GM12872 (cell line): ENCODE data around the gene UCN2.

Experiments
- TF ChIP-seq, protein P1 (sequence below): IDR thresholded peaks from 3 replicates; pipeline ENCODE4 v1.5.1; 2011; ENCODE audit warnings: low read depth, mild to moderate bottlenecking, low read length, moderate library complexity; ENCODE audit not compliant: insufficient read depth

Gene UCN2

DNA sequence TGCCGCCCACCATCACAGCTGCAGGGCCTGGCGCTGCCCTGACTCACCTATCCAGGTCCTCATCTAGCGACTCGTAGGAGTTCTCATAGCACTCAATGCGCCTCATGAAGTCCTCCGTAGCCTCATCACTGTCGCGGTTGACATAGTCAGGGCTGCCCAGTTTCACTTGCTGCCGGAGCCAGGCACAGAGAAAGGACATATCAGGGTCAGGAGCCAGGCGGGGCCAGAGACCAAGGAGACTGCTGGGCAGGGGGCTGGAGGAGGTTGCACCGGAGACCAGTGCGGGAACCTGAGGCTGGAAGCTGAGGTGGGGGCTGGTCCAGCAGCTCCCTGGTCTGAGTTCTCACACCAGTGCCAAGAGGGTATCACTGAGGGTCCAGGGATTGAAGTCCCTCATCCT, 25.1 kb downstream of the UCN2 start:
- TF ChIP-seq, protein P1, sequence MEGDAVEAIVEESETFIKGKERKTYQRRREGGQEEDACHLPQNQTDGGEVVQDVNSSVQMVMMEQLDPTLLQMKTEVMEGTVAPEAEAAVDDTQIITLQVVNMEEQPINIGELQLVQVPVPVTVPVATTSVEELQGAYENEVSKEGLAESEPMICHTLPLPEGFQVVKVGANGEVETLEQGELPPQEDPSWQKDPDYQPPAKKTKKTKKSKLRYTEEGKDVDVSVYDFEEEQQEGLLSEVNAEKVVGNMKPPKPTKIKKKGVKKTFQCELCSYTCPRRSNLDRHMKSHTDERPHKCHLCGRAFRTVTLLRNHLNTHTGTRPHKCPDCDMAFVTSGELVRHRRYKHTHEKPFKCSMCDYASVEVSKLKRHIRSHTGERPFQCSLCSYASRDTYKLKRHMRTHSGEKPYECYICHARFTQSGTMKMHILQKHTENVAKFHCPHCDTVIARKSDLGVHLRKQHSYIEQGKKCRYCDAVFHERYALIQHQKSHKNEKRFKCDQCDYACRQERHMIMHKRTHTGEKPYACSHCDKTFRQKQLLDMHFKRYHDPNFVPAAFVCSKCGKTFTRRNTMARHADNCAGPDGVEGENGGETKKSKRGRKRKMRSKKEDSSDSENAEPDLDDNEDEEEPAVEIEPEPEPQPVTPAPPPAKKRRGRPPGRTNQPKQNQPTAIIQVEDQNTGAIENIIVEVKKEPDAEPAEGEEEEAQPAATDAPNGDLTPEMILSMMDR: no peak

DNA sequence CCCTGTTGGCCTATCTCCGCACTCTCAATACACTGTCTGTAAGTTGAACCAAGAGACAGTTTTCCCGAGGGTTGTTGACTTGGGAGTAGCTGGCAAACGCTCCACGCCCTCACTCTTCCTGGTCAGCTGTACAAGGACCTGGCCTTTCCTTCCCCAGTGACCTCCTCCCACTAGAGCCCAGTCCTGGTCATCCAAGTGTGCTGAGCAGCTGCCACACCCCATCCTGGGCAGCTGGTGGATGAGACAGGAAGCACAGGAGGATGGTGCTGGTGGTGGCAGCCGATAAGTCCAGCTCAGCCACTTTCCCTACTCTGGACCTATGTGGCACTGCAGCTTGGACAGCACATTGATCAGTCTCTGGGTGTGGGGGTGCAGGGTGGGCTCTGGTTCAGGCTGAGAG, 26.8 kb downstream of the UCN2 start:
- TF ChIP-seq, protein P1: no peak

DNA sequence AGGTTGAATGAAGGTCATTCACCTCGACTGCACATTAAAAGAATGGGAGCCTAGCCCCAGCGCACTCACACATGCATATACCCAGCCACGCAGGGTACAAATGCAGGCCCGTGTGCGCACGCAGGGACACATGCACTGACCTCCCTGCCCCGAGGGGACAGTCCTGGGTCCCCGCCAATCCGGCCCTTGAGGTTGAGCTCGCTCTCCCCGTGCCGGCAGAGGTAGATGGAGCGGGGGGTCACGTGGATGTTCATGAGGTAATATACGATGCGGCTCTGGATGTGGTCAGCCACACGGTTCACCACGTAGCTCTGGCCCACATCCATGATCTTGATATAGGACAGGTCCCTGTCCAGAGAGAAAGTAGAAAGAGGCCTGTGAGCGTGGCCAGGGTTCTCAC, 27.5 kb downstream of the UCN2 start:
- TF ChIP-seq, protein P1: no peak

DNA sequence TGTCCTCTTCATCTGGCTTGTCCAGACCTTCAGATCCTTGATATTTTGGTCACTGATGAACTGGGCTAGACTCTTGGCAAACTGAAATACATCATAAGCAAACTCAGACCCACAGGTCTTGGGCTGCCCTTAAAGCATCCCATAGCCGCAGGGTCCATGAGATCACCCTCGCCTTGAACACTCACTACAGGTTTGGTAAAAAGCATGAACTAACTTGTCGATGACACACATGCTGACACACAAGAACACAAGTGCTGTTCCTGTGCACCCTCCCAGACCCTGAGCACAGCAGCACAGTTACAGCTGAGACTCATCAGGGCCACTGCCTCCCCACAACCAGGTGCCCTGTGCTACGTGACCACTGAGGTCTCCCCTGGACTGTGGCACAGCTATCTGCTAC, 28.0 kb downstream of the UCN2 start:
- TF ChIP-seq, protein P1: no peak

DNA sequence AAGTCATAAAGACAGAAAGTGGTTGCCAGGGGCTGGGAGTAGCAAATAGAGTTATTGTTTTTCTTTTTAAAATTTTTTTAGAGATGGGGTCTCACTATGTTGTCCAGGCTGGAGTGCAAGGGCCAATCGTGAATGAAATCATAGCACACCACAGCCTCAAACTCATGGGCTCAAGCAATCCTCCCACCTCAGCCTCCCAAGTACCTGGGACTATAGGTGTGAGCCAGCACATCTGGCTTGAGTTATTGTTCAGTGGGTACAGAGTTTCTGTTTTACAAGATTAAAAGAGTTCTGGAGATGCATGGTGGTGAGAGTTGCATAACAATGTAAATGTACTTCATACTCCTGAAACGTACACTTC, 30.6 kb downstream of the UCN2 start:
- TF ChIP-seq, protein P1: no peak

DNA sequence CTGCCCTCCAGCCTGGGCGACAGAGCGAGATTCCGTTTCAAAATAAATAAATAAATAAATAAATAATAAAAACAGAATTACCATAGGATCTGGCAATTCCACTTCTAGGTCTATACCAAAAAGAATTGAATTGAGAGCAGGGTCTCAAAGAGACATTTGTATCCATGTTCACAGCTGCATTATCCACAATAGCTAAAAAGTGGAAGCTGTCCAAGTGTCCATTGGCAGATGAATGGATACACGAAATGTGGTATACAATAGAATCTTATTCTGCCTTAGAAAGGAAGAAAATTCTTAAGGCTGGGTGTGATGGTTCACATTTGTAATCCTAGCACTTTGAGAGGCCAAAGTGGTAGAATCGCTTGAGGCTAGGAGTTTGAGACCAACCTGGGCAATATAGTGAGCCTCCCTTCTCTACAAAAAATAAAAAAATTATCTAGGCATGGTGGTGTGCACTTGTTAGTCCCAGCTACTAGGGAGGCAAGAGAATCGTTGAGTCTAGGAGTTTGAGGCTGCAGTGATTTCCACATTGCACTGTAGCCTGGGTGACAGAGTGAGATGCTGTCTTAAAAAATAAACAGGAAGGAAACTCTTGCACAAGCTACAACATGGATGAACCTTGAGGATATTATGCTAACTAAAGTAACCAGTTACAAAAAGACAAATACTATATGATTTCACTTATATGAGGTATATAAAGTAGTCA, 31.2 kb downstream of the UCN2 start:
- TF ChIP-seq, protein P1: no peak

DNA sequence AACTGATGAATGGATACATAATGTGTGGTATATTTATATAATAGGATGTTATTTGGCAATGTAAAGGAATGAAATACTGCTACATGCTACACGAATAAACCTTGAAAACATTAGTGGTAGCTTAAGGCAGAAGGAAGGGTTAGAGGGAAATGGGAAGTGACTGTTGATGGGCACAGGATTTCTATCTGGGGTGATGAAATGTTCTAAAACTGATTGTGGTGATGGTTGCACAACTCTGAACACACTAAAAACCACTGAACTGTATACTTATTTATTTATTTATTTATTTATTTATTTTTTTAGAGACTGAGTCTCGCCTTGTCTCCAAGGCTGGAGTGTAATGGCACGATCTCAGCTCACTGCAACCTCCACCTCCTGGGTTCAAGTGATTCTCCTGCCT, 34.8 kb downstream of the UCN2 start:
- TF ChIP-seq, protein P1: no peak
